Endothelial cell of umbilical vein (primary cell): ENCODE data around the gene RTN1.

Source experiments
- JUN ChIP-seq: IDR thresholded peaks from 2 replicates; pipeline ENCODE4 v1.6.1; 2011; ENCODE audit warnings: borderline replicate concordance, low read depth; ENCODE audit not compliant: insufficient read length, insufficient read depth
- MYC ChIP-seq: IDR thresholded peaks from one replicate; pipeline ENCODE4 v1.6.1; 2011; ENCODE audit warnings: mild to moderate bottlenecking, low read depth, low read length
- POLR2A ChIP-seq: IDR thresholded peaks from 2 replicates; pipeline ENCODE4 v1.6.1; 2012; ENCODE audit warnings: low read depth, mild to moderate bottlenecking, control low read depth, low read length
- POLR2AphosphoS5 ChIP-seq: IDR thresholded peaks from 2 replicates; pipeline ENCODE4 v1.6.1; 2012; ENCODE audit warnings: low read depth, mild to moderate bottlenecking, control low read depth, low read length, moderate library complexity; ENCODE audit not compliant: insufficient read depth
- TF ChIP-seq, protein P1 (sequence below), 2 donors: IDR thresholded peaks; 1 replicate in 1 of 2; 2 replicates in 1 of 2; pipeline ENCODE4 v1.5.1; 2011; ENCODE audit warnings: low read length in 2 of 2, mild to moderate bottlenecking in 2 of 2, moderate library complexity in 2 of 2, control low read depth in 1 of 2, inconsistent platforms in 1 of 2, low read depth in 1 of 2; ENCODE audit not compliant: insufficient read depth in 1 of 2; ENCODE audit errors: extremely low read depth in 1 of 2
- TF ChIP-seq, protein P2 (sequence below): IDR thresholded peaks from 2 replicates; pipeline ENCODE4 v1.6.1; 2011; ENCODE audit not compliant: insufficient read depth, insufficient read length

DNA sequence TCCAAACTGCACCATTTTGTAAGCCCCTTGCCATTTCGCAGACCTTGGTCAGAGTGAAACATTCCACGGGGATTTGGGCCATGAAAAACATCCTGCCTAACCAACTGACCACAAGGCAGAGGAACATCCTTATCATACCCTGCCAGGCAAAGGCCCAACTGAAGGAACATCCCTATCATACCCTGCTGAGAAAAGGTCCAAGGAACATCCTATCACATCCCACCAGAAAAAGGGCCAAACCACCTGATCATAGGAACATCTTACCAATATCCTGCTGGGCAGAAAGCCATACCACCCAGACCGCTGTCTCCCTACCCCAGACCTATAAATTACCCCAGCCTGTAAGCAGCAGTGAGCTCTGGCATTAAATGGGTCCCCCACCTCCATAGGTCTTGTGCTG lies 30.0 kb upstream of the RTN1 start:
- TF ChIP-seq POLR2A (no peak), MYC (no peak), POLR2AphosphoS5 (no peak), JUN (no peak)
- TF ChIP-seq, protein P1, sequence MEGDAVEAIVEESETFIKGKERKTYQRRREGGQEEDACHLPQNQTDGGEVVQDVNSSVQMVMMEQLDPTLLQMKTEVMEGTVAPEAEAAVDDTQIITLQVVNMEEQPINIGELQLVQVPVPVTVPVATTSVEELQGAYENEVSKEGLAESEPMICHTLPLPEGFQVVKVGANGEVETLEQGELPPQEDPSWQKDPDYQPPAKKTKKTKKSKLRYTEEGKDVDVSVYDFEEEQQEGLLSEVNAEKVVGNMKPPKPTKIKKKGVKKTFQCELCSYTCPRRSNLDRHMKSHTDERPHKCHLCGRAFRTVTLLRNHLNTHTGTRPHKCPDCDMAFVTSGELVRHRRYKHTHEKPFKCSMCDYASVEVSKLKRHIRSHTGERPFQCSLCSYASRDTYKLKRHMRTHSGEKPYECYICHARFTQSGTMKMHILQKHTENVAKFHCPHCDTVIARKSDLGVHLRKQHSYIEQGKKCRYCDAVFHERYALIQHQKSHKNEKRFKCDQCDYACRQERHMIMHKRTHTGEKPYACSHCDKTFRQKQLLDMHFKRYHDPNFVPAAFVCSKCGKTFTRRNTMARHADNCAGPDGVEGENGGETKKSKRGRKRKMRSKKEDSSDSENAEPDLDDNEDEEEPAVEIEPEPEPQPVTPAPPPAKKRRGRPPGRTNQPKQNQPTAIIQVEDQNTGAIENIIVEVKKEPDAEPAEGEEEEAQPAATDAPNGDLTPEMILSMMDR (IDR thresholded peaks at IDR 0.05; ENCODE audit: extremely low read depth in 1 of 2, insufficient read depth in 1 of 2, low read depth in 1 of 2, low read length in 2 of 2): no peak
- TF ChIP-seq, protein P2, sequence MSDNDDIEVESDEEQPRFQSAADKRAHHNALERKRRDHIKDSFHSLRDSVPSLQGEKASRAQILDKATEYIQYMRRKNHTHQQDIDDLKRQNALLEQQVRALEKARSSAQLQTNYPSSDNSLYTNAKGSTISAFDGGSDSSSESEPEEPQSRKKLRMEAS: no peak
